ENCODE results near the gene TAAR2. TPM values are rescaled to one million over a fixed set of nuclear protein-coding genes. Genes with fewer than 3 reads are reported as not detected.
"Not testable (repeated sequence)": the region's sequence is repeated elsewhere in the genome, so short reads cannot be mapped to it uniquely, and the experiment has no call there.

The TAAR2 gene
- total RNA-seq, 1 donor from 2014 or later, result not detected

GRCh38 chr6:132635906-132636305, 11.8 kb upstream of the TAAR2 start:
- H3K36me3 Mint-ChIP-seq (ENCODE audit: low read depth, unreplicated experiment); H3K4me1 Mint-ChIP-seq (ENCODE audit: low read depth, unreplicated experiment); H3K27ac ChIP-seq (ENCODE audit: low read depth, low read length): not testable (repeated sequence)

GRCh38 chr6:132635288-132635687, 11.2 kb upstream of the TAAR2 start:
- not testable (repeated sequence) for H3K79me2 ChIP-seq (ENCODE audit: insufficient read depth, low read length); H3K27ac ChIP-seq (ENCODE audit: low read depth, low read length); H3K9ac ChIP-seq (ENCODE audit: low read length); H3K27me3 ChIP-seq (ENCODE audit: insufficient read depth, low read length); DNase-seq (ENCODE audit: low read depth); H3K9me3 Mint-ChIP-seq (ENCODE audit: unreplicated experiment); H3K27ac Mint-ChIP-seq (ENCODE audit: unreplicated experiment); H3K36me3 Mint-ChIP-seq (ENCODE audit: low read depth, unreplicated experiment); H2AFZ ChIP-seq (ENCODE audit: low read depth, low read length); H3K27me3 Mint-ChIP-seq (ENCODE audit: low read depth, unreplicated experiment); H3K36me3 ChIP-seq (ENCODE audit: insufficient read depth, low read length); H4K20me1 ChIP-seq (ENCODE audit: insufficient read depth, low read length); H3K4me1 ChIP-seq (ENCODE audit: insufficient read depth, low read length); H3K4me3 ChIP-seq (ENCODE audit: insufficient read depth, low read depth, low read length); H3K4me2 ChIP-seq (ENCODE audit: low read length); H3K4me3 Mint-ChIP-seq (ENCODE audit: unreplicated experiment); H3K9me3 ChIP-seq (ENCODE audit: insufficient read depth, low read depth, low read length); H3K4me1 Mint-ChIP-seq (ENCODE audit: low read depth, unreplicated experiment); FAIRE-seq

More at GRCh38 chr6:132635906-132636305, 11.8 kb upstream of the TAAR2 start:
- not testable (repeated sequence) for H4K20me1 ChIP-seq (ENCODE audit: insufficient read depth, low read length); H3K36me3 ChIP-seq (ENCODE audit: insufficient read depth, low read length); H3K9me3 ChIP-seq (ENCODE audit: insufficient read depth, low read depth, low read length); H3K27me3 ChIP-seq (ENCODE audit: insufficient read depth, low read length); H2AFZ ChIP-seq (ENCODE audit: low read depth, low read length); DNase-seq (ENCODE audit: low read depth); H3K79me2 ChIP-seq (ENCODE audit: insufficient read depth, low read length); FAIRE-seq; H3K27ac Mint-ChIP-seq (ENCODE audit: unreplicated experiment); H3K4me1 ChIP-seq (ENCODE audit: insufficient read depth, low read length); H3K4me2 ChIP-seq (ENCODE audit: low read length); H3K4me3 ChIP-seq (ENCODE audit: insufficient read depth, low read depth, low read length); H3K9ac ChIP-seq (ENCODE audit: low read length); H3K4me3 Mint-ChIP-seq (ENCODE audit: unreplicated experiment); H3K9me3 Mint-ChIP-seq (ENCODE audit: unreplicated experiment); H3K27me3 Mint-ChIP-seq (ENCODE audit: low read depth, unreplicated experiment)

GRCh38 chr6:132634796-132635195, 10.7 kb upstream of the TAAR2 start:
- no peaks in the 10 kb centered on the region for H3K79me2 ChIP-seq (ENCODE audit: insufficient read depth, low read length)
- Mint-ChIP-seq H3K9me3 (ENCODE audit: unreplicated experiment) (peaks cover 5% of the 10 kb centered on the region), H3K27me3 (ENCODE audit: low read depth, unreplicated experiment) (no peaks in the 10 kb centered on the region), H3K4me3 (ENCODE audit: unreplicated experiment) (no peak overlapping the region), H3K36me3 (ENCODE audit: low read depth, unreplicated experiment) (no peaks in the 10 kb centered on the region), H3K4me1 (ENCODE audit: low read depth, unreplicated experiment) (no peaks in the 10 kb centered on the region), H3K27ac (ENCODE audit: unreplicated experiment) (no peak overlapping the region)
- FAIRE-seq (no peak), DNase-seq (ENCODE audit: low read depth) (no peak)
- H2AFZ ChIP-seq (ENCODE audit: low read depth, low read length), result no peak overlapping the region
- H3K9me3 ChIP-seq (ENCODE audit: insufficient read depth, low read depth, low read length), result no peaks in the 10 kb centered on the region
- no peaks in the 10 kb centered on the region for H3K4me1 ChIP-seq (ENCODE audit: insufficient read depth, low read length)
- no peak overlapping the region for H3K4me2 ChIP-seq (ENCODE audit: low read length)
- H3K27me3 ChIP-seq (ENCODE audit: insufficient read depth, low read length), result peaks cover 6% of the 10 kb centered on the region
- no peak overlapping the region for H3K27ac ChIP-seq (ENCODE audit: low read depth, low read length)
- TF ChIP-seq, protein P1, sequence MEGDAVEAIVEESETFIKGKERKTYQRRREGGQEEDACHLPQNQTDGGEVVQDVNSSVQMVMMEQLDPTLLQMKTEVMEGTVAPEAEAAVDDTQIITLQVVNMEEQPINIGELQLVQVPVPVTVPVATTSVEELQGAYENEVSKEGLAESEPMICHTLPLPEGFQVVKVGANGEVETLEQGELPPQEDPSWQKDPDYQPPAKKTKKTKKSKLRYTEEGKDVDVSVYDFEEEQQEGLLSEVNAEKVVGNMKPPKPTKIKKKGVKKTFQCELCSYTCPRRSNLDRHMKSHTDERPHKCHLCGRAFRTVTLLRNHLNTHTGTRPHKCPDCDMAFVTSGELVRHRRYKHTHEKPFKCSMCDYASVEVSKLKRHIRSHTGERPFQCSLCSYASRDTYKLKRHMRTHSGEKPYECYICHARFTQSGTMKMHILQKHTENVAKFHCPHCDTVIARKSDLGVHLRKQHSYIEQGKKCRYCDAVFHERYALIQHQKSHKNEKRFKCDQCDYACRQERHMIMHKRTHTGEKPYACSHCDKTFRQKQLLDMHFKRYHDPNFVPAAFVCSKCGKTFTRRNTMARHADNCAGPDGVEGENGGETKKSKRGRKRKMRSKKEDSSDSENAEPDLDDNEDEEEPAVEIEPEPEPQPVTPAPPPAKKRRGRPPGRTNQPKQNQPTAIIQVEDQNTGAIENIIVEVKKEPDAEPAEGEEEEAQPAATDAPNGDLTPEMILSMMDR (IDR thresholded peaks at IDR 0.05; ENCODE audit: insufficient read depth, low read depth, low read length), result no peak
- TF ChIP-seq EZH2 (IDR thresholded peaks at IDR 0.05; ENCODE audit: insufficient read depth, low read length), result no peak
- H4K20me1 ChIP-seq (ENCODE audit: insufficient read depth, low read length), result no peaks in the 10 kb centered on the region
- no peak overlapping the region for H3K4me3 ChIP-seq (ENCODE audit: insufficient read depth, low read depth, low read length)
- H3K36me3 ChIP-seq (ENCODE audit: insufficient read depth, low read length), result no peaks in the 10 kb centered on the region
- no peak overlapping the region for H3K9ac ChIP-seq (ENCODE audit: low read length)

- Mint-ChIP-seq H3K27ac (ENCODE audit: unreplicated experiment) (no peak overlapping the region), H3K4me3 (ENCODE audit: unreplicated experiment) (no peak overlapping the region), H3K36me3 (ENCODE audit: low read depth, unreplicated experiment) (no peaks in the 10 kb centered on the region), H3K27me3 (ENCODE audit: low read depth, unreplicated experiment) (no peaks in the 10 kb centered on the region), H3K4me1 (ENCODE audit: low read depth, unreplicated experiment) (no peaks in the 10 kb centered on the region), H3K9me3 (ENCODE audit: unreplicated experiment) (peaks cover 8% of the 10 kb centered on the region)
- Histone ChIP-seq H2AFZ (ENCODE audit: low read depth, low read length) (no peak overlapping the region), H3K4me1 (ENCODE audit: insufficient read depth, low read length) (no peaks in the 10 kb centered on the region), H4K20me1 (ENCODE audit: insufficient read depth, low read length) (no peaks in the 10 kb centered on the region), H3K9ac (ENCODE audit: low read length) (no peak overlapping the region), H3K27me3 (ENCODE audit: insufficient read depth, low read length) (peaks cover 6% of the 10 kb centered on the region), H3K4me2 (ENCODE audit: low read length) (no peak overlapping the region), H3K79me2 (ENCODE audit: insufficient read depth, low read length) (no peaks in the 10 kb centered on the region), H3K4me3 (ENCODE audit: insufficient read depth, low read depth, low read length) (no peak overlapping the region), H3K9me3 (ENCODE audit: insufficient read depth, low read depth, low read length) (no peaks in the 10 kb centered on the region), H3K36me3 (ENCODE audit: insufficient read depth, low read length) (no peaks in the 10 kb centered on the region), H3K27ac (ENCODE audit: low read depth, low read length) (no peak overlapping the region)
- DNase-seq (ENCODE audit: low read depth) (no peak), FAIRE-seq (no peak)
- TF ChIP-seq, protein P1 (IDR thresholded peaks at IDR 0.05; ENCODE audit: insufficient read depth, low read depth, low read length), result no peak
- no peak for TF ChIP-seq EZH2 (IDR thresholded peaks at IDR 0.05; ENCODE audit: insufficient read depth, low read length)
Measured at GRCh38 chr6:132633362-132633761, 9.3 kb upstream of the TAAR2 start.
